HT1080 (cell line): ENCODE results near the gene SNX1. TPM values are rescaled to one million over a fixed set of nuclear protein-coding genes. Genes with fewer than 3 reads are reported as not detected.
"Not testable (repeated sequence)": the region's sequence is repeated elsewhere in the genome, so short reads cannot be mapped to it uniquely, and the experiment has no call there.

Source experiments
- DNase-seq: peaks from one replicate; pipeline ENCODE4 v3.0.0-alpha.2; 2015; ENCODE audit warnings: low read depth
- total RNA-seq: library from RNA; depleted of rRNA; stranded (reverse); fragments of >200 nt; shearing (Covaris generic); gene quantifications from 2 replicates; pipeline ENCODE4 v1.2.3, GENCODE V29; 2014

The SNX1 gene
- total RNA-seq, 1 experiment from 2014 or later: 48.0 TPM

DNA sequence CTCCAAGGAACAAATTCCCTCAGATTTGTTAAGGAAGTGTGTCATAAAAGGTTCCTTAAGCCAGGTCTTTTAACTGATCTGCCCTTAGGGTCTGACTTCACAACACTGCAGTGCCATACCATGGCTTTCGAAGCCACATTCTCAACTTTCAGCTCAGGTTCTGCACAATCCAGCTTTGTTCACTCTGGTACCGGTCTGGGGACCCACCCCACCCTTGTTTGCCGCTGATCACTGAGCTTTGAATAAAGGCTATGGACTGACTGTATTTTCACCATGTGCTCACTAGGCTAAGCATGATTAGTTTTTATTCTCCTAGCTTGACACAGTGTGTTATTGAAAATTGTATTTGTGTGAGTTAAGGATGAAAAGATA lies 15.9 kb downstream of the SNX1 start:
- DNase-seq: no peak

DNA sequence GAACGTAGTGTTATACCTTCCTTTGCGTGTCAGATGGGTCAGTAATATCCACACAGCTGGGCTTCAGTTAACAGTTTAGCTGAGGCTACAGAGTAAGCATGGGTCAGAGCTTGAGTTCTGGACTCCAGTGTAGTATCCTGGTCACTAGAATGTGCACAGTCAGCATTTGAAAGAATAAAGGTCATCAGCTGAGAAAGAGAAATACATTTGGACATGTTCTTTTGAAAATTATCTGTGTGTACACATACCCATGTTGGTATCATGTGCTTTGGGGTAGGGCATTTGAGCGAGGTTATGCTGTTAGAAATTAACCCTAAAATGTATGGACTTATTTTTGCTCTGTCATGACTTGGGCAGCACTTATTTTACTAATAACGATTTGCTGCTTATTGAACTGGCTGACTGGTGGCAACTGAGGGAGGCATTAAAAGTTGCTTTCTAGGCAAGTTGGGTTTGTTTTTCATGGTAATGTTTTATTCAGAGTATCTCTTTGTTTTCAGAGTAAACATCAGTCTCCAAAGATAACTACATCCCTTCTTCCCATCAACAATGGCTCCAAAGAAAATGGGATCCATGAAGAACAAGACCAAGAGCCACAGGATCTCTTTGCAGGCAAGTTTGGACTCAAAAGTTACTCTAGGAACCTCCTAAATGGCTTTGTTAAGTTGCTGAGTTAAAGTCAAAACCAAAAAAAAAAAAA lies 16.4 kb downstream of the SNX1 start:
- no peak for DNase-seq

DNA sequence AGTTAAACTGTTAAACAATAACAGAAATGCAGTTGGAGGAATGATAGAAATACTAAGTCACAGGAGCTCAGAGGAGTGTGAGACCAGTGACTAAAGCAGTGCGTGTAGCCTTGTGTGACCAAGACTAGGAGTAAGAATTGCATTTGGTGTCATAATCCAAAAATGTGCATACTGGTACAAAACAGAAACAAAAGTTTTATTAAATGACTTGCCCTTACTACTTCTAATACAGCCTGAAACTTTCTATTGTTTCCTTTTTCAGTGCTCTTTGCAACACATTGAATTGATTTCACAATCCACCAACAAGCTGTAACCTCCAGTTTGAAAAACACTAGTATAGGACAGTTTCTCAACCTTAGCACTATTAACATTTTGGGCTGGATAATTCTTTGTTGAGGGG lies 17.1 kb downstream of the SNX1 start:
- no peak for DNase-seq

DNA sequence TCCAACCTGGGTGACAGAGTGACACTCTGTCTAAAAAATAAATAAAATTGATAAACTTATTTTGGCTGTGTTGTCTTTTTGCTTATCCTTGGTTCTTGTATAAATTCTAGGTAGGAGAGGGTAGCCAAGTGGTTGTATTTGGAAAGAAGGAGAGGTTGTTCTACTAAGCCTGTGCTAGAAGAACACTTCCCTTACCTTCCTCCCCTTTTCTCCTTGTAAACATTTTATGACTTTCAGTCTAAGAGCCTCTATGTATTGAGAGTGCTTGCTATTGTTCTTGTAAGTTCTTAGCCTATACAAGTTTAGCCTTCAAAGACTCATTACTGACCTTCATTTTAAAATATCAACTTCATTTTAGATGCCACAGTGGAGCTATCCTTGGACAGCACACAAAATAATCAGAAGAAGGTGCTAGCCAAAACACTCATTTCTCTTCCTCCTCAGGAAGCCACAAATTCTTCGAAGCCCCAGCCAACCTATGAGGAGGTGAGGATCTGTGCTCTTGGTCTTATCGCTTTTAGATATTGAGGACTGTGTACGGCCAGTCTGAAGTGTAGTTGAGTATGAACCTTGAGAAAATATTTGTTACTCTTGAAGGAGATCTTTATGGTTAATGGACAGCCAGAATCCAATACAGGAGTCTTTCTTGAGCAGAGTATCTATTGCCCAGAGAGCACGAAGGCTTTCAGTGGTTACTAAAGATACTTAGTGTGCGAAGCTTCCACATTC lies 22.1 kb downstream of the SNX1 start:
- no peak for DNase-seq

DNA sequence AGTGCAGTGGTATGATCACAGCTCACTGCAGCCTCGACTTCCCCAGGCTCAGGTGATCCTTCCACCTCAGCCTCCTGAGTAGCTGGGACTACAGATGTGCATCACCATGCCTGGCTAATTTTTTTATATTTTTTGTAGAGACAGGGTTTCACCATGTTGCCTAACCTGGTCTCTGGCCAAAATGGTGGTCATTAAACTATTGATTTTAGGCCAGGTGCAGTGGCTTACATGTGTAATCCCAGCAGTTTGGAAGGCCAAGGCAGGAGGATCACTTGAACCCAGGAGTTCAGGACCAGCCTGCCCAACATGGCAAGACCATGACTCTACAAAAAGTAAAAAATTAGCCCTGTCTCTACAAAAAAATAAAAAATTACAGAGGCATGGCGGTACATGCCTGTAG lies 24.5 kb downstream of the SNX1 start:
- not testable (repeated sequence) for DNase-seq

DNA sequence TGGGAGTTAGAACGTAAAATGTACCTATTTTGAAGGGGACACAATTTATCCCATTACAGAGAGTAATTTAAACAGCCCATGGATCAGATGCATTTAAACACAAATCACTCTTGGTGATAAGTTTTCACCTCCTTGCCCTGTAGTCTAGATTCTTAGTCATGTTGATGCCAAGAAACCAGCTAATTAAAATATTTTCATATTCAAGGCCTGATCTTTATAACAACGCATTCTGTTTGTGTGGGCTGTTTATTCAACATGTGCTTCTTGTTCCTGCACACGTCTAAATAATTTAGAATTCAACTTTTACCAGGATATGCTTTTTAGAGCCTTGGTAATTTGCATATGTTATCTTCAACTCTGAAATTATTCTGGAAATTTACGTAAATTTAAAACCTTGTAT lies 25.8 kb downstream of the SNX1 start:
- DNase-seq: no peak

DNA sequence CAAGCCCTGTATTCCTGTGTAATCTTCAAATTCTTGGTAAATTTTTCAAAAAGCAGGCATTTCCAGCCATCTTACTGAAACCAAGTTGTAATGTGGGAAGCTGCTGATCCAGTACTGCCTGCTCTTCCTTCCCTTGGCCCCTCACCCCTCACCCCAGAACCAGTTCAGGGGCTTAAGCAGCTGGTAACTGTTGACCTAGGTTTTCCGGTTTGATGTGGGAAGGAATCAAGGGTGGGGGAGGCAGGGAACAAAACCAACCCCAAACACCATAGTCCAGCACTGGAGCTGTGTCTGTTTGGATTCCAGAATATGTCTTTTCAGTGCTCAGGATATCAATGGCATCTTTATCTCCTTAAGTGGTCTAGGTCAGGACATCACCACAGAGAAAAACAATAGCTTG lies 26.7 kb downstream of the SNX1 start:
- no peak for DNase-seq

DNA sequence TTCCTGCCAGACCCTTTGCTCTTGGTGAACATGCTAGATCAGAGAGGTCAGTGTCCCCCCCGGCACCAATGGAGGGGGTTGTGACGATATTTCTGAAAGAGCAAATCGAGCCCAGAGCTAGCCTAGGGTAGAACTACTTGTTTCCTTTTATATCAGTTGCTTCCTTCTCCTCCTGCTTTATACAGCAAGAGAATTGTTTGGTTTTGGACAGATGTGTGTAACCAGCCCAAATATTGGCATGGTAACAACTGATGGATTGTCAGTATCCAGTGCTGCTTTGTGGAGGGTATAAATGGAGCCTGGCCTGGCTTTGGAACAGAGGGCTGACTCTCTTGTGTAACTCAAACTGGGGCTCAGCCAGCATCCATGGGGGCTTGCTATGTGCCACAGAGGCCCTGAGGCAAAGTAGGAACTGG lies 27.2 kb downstream of the SNX1 start:
- DNase-seq: no peak

DNA sequence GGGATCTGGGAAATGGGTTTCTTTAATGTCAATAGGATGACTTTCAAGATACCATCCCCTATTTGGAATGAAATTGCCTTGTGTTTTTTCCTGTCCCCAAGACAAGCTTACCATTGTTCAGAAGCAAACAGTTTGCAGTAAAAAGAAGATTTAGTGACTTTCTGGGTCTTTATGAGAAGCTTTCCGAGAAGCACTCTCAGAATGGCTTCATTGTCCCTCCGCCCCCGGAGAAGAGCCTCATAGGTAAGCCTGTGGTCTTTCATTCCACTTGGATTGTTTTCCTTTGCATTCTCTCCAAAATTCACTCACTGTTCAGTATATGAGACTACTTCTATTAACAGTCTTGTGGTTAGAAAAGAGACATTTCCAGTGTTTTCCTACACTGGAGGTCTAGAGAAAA lies 30.2 kb downstream of the SNX1 start:
- no peak for DNase-seq

DNA sequence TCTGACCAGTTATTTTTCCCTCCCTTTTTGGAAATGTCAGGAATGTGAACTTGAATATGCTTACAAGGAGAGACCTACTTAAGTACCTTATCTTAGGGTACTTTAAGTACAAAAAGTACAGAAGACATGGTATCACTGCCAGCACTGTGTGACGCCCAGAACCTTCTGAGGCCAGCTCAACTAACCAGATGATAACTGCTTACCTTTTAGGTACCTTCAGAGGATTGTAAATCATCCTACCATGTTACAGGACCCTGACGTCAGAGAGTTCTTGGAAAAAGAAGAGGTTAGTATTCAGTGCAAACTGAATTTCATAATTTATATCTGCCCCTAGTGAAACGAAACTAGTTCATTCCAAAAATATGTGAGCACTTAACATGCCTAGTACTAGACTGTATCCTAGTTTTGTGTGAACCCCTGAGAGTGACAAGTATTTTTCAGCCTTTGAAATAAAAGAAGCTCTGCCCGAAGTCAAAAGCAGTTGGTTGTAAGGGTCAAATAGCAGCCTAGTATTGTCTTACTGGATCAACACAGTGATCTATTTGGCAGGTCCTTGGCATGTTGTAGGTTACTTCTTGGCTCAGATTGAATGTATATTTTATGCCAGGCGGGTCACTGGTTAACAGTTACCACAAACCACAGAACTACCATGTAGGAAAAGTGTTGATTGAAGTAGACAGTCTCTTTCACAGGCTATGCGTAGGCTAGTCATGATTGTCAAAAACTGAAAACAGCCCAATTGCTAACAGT lies 31.9 kb downstream of the SNX1 start:
- no peak for DNase-seq

DNA sequence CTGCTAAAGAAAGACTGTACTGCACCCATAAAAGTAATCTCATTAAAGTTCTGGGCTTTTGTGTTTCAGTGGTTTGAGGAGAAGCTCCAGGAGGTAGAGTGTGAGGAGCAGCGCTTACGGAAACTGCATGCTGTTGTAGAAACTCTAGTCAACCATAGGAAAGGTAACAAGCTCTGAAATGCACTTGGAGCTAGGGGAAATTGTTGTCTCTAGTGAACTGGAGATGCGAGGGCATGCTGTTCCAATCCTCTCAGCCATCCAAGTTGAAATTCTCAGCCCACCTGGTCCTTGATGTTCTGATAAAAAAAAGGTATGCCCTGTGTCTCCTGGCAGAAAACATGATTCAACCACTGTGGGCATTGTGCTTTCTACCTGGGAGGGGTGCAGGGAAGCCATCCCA lies 34.4 kb downstream of the SNX1 start:
- no peak for DNase-seq

DNA sequence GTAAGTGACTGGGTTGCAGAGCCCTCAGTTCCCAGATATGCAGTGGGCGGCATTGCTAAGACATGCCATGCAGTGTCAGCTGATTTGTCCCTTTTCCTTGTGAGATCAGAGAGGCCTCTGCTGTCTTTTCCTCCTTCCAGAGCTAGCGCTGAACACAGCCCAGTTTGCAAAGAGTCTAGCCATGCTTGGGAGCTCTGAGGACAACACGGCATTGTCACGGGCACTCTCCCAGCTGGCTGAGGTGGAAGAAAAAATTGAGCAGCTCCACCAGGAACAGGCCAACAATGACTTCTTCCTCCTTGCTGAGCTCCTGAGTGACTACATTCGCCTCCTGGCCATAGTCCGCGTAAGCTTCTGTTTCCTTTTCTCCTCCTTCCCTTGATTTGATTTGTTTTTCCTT lies 35.8 kb downstream of the SNX1 start:
- DNase-seq: no peak

DNA sequence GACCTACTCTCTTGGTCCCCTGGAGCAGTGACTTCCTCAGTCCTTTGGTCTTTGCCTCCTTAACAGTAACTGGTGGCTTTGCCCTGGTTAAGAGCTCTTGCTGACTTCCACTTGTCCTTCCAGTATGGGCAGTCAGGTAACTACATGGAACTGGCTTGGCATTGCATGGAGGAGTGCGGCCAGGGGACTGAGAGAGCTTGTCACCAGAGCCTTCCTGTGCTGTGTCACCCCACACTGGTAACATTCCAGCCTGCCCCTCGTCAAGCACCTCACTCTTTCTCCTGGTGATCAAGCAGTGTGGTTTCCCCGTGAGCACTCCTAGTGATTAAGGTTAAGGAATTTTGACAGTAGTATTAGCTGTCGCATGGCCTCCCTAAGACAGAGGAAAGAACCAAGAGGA lies 36.4 kb downstream of the SNX1 start:
- no peak for DNase-seq

DNA sequence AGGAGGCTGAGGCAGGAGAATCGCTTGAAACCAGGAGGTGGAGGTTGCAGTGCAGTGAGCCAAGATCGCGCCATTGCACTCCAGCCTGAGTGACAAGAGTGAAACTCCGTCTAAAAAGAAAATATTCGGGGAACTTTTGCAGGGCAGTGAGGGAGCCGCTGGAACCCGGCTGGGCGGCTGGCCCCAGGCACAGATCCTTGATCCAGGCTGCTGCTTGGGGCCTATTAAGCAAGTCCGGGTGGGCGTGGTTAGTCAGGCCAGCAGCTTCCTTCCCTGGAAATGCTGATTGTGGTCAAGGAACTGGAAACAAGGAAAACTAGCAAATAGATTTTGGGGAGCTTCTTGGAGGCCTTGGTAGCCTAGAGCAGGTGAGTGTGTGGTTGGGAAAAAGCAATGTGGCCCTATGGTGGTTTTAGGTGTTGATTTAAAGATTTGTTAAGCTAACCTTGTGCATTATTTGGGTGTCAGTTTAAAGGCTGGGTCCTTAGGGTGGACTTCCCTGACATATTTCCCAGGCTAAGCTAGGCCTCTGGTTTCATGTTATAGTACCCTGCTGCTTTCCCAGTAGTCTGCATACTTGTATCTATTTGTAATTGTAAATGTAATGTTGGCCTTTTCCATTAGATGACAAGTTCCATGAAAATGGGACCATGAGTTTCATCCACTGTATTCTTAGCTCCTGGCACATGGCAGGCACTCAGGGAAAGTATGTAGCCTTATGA lies 38.0 kb downstream of the SNX1 start:
- no peak for DNase-seq

DNA sequence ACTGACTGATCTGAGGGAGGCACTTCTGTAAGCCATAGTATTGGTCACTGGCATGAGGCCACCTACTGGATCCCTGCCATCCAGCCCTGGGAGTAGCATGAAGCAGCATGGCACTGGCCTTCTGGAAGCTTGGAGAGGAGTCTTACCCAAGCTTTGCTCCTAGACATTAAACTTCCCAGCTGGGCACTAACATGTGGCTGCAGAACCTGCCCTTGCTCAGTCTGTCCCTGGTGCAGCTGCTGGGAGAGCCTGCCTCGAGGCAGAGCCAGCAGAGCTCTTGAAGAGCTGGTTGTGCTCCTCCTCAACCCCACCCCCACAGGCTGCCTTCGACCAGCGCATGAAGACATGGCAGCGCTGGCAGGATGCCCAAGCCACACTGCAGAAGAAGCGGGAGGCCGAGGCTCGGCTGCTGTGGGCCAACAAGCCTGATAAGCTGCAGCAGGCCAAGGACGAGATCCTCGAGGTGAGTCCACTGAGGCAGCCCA lies 38.6 kb downstream of the SNX1 start:
- no peak for DNase-seq

DNA sequence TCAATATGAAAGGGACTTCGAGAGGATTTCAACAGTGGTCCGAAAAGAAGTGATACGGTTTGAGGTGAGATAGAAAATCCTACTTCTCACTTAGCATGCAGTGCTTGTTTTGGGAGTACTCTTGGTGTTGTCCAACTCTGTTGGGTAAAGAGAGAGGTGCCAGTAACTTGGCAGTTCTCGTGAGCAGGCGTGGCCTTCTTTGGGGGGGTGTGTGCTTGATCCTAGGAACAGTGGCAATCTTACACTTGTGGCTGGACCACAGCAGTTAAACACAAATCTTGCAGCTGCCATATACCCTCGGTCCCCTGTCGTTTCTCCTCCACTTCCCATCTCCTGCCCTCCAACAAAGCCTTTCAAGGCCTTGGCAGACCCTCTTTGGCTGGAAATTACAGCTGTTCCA lies 40.6 kb downstream of the SNX1 start:
- DNase-seq: no peak

DNA sequence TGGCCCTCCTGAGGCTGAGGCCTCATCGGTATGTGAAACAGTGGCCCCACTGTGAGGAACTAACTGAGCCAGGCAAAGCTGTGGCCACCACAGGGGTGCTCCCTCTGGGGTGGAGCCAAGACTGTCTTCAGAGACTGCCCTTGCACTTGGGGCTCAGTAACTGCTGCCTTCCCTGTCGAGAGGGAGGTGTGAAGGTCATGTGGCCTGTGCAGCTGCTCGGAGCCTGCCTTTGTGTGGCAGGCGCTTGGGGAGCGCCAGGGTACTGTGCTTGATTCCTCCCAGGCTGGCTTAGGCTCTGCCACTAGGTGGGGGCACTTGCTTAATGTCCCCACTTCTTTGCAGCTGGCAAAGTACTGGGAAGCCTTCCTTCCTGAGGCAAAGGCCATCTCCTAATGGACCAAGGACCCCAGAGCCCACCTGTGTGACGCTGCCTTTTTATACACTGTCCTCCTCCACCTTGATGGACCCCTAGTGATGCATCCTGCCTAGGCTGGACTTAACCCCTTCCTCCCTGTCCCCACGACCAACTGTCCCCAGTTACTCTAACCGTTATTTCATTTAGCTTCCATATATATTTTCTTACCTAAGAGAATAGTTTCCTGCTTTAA lies 41.5 kb downstream of the SNX1 start:
- no peak for DNase-seq

DNA sequence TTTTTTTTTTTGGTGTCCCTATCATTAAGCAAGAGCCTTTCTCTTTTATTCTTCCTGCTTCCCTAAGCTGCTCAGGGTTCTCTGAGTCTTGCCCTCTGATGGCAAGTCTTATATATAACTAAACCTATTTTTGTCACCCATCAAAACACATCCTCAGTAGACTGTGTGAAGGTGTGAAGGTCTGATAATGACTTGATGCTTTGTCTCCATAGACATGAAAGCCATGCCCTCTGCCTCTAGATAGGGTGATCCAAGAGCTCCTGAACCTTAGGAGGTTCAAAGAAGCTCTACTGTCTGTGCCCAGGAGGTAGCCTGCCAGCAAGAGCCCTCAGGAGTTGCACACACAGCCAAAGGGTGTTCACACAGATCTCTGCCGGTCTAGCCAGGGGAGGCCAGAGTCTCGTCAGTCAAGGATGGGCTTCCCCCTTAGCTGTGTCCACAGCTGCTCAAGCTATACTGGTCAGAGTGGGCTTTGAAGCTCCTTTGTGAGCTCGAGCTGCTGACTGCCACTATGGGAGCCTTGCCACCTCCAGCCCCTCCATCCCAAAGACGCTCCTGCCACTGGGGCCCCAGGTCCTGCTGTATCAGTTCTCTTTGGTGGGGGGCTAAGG lies 42.7 kb downstream of the SNX1 start:
- DNase-seq: no peak

DNA sequence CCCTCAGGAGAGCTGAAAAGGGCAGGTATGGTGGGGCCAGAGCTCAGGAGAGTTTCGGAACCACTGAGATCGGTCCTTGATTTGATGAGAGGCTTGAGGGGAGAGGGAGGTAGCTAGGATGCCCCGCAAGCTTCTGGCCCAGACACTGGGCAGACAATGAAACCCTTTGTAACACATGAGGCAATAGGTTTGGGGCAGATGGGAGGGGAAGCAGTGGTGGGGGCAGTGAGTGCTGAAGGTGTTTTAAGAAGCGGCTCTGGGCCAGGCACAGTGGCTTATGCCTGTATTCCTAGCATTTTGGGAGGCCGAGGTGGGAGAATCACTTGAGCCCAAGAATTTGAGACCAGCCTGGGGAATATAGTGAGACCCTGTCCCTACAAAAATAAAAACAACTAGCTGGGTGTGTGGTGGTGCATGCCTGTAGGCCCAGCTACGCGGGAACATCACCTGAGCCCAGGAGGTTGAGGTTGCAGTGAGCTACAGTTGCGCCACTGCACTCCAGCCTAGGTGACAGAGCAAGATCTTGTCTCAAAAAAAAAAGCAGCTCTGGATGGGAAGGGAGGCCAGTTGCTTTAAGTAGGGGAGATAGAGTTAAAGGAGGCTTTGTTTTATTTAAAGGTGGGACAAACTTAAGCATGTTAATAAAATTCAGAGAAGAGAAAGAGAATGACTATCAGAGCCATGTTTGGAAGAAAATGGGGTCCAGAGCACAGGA lies 46.2 kb downstream of the SNX1 start:
- no peak for DNase-seq

DNA sequence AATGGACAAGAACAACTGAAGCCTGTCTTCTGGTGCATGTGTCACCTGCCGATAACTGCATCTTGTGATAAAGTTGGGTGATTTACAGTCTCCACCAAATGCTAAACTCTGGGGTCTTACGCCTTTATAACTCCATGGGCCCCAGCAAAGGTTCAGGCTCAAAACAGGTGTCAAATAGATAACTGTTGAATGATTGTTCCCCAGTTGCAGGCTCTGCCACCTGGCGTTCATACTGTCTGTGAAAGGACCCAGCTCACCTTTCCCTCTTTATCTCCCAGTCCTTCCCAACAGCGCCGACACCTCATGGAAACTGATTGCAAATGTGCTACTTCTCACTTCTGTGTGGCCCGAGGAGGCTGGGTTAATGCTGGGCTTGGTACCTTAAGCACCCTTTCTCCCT lies 47.5 kb downstream of the SNX1 start:
- no peak for DNase-seq
